Stimulated activated CD8-positive, alpha-beta memory T cell treated with anti-CD3 and anti-CD28 coated beads, Interleukin-7, amount 100 ng/mL, for 4 hours (primary cell): Measurements from ENCODE around the gene STX18.
"Not testable (repeated sequence)": the region's sequence is repeated elsewhere in the genome, so short reads cannot be mapped to it uniquely, and the experiment has no call there.

ENCODE experiments used
- DNase-seq, 2 donors: peaks; one replicate each; pipeline ENCODE4 v3.0.0-alpha.2; 2020; ENCODE audit warnings: low read depth in 2 of 2

STX18 gene

GRCh38 chr4:4422117-4422516, 119.7 kb downstream of the STX18 start:
- DNase-seq, result not testable (repeated sequence)

- DNase-seq, result no peak
These were observed 120.5 kb downstream of the STX18 start for GRCh38 chr4:4421356-4421755.

GRCh38 chr4:4420421-4420820, 121.4 kb downstream of the STX18 start:
- DNase-seq, result no peak

- no peak for DNase-seq
These were observed 122.0 kb downstream of the STX18 start for GRCh38 chr4:4419896-4420295.

GRCh38 chr4:4418676-4419390, 123.0 kb downstream of the STX18 start:
- DNase-seq, result no peak

- no peak for DNase-seq
These were observed 124.0 kb downstream of the STX18 start for GRCh38 chr4:4417886-4418285.

GRCh38 chr4:4416981-4417380, 124.9 kb downstream of the STX18 start:
- no peak for DNase-seq

- no peak for DNase-seq
These were observed 125.7 kb downstream of the STX18 start for GRCh38 chr4:4415806-4416805.

GRCh38 chr4:4415107-4415805, 126.6 kb downstream of the STX18 start:
- no peak for DNase-seq

- DNase-seq, result no peak
These were observed 128.0 kb downstream of the STX18 start for GRCh38 chr4:4413806-4414205.

- no peak for DNase-seq
These were observed 128.5 kb downstream of the STX18 start for GRCh38 chr4:4413373-4413725.

GRCh38 chr4:4412641-4413372, 129.0 kb downstream of the STX18 start:
- no peak for DNase-seq

- no peak for DNase-seq
These were observed 129.9 kb downstream of the STX18 start for GRCh38 chr4:4411906-4412305.

GRCh38 chr4:4410271-4410670, 131.6 kb downstream of the STX18 start:
- no peak for DNase-seq

GRCh38 chr4:4409416-4410115, 132.3 kb downstream of the STX18 start:
- DNase-seq, result no peak

GRCh38 chr4:4408576-4409335, 133.1 kb downstream of the STX18 start:
- DNase-seq, result no peak

GRCh38 chr4:4408132-4408523, 133.7 kb downstream of the STX18 start:
- no peak for DNase-seq

GRCh38 chr4:4407299-4408131, 134.3 kb downstream of the STX18 start:
- DNase-seq, result no peak
